ENCODE results near the gene PSKH1.

Gene PSKH1

GRCh38 chr16:67946128-67946569 is 53.1 kb downstream of the PSKH1 start:
- no peak for DNase-seq (ENCODE audit: low read depth)
- H3K4me3 ChIP-seq (ENCODE audit: low read depth, low read length): no peak overlapping the region

- DNase-seq (ENCODE audit: low read depth): no peak
- no peak overlapping the region for H3K4me3 ChIP-seq (ENCODE audit: low read depth, low read length)
These were observed 54.0 kb downstream of the PSKH1 start for GRCh38 chr16:67946966-67947558.

- H3K4me3 ChIP-seq (ENCODE audit: low read depth, low read length): no peak overlapping the region
- DNase-seq (ENCODE audit: low read depth): no peak
These were observed 55.0 kb downstream of the PSKH1 start for GRCh38 chr16:67948015-67948414.

- no peak overlapping the region for H3K4me3 ChIP-seq (ENCODE audit: low read depth, low read length)
- no peak for DNase-seq (ENCODE audit: low read depth)
These were observed 56.6 kb downstream of the PSKH1 start for GRCh38 chr16:67949645-67950044.

- no peak overlapping the region for H3K4me3 ChIP-seq (ENCODE audit: low read depth, low read length)
- DNase-seq (ENCODE audit: low read depth): no peak
These were observed 57.3 kb downstream of the PSKH1 start for GRCh38 chr16:67950335-67950843.

GRCh38 chr16:67951485-67951884 is 58.4 kb downstream of the PSKH1 start:
- no peak overlapping the region for H3K4me3 ChIP-seq (ENCODE audit: low read depth, low read length)
- no peak for DNase-seq (ENCODE audit: low read depth)

GRCh38 chr16:67953641-67954375 is 60.8 kb downstream of the PSKH1 start:
- no peak overlapping the region for H3K4me3 ChIP-seq (ENCODE audit: low read depth, low read length)
- DNase-seq (ENCODE audit: low read depth): no peak

- no peak for DNase-seq (ENCODE audit: low read depth)
- no peak overlapping the region for H3K4me3 ChIP-seq (ENCODE audit: low read depth, low read length)
These were observed 61.6 kb downstream of the PSKH1 start for GRCh38 chr16:67954421-67955196.

- DNase-seq (ENCODE audit: low read depth): no peak
- no peak overlapping the region for H3K4me3 ChIP-seq (ENCODE audit: low read depth, low read length)
These were observed 64.6 kb downstream of the PSKH1 start for GRCh38 chr16:67957622-67958021.

- H3K4me3 ChIP-seq (ENCODE audit: low read depth, low read length): no peak overlapping the region
- no peak for DNase-seq (ENCODE audit: low read depth)
These were observed 66.7 kb downstream of the PSKH1 start for GRCh38 chr16:67959536-67960329.

GRCh38 chr16:67961551-67961957 is 68.5 kb downstream of the PSKH1 start:
- H3K4me3 ChIP-seq (ENCODE audit: low read depth, low read length): no peak overlapping the region
- no peak for DNase-seq (ENCODE audit: low read depth)

GRCh38 chr16:67962135-67962534 is 69.1 kb downstream of the PSKH1 start:
- no peak overlapping the region for H3K4me3 ChIP-seq (ENCODE audit: low read depth, low read length)

GRCh38 chr16:67963292-67963661 is 70.2 kb downstream of the PSKH1 start:
- H3K4me3 ChIP-seq (ENCODE audit: low read depth, low read length): no peak overlapping the region
- DNase-seq (ENCODE audit: low read depth): no peak

More at GRCh38 chr16:67962135-67962534, 69.1 kb downstream of the PSKH1 start:
- DNase-seq (ENCODE audit: low read depth): no peak

GRCh38 chr16:67963662-67964321 is 70.7 kb downstream of the PSKH1 start:
- no peak for DNase-seq (ENCODE audit: low read depth)
- H3K4me3 ChIP-seq (ENCODE audit: low read depth, low read length): no peak overlapping the region

GRCh38 chr16:67964477-67965131 is 71.5 kb downstream of the PSKH1 start:
- no peak for DNase-seq (ENCODE audit: low read depth)
- no peak overlapping the region for H3K4me3 ChIP-seq (ENCODE audit: low read depth, low read length)

GRCh38 chr16:67965668-67966548 is 72.9 kb downstream of the PSKH1 start:
- peak overlapping the region; percentile 67 for H3K4me3 ChIP-seq (ENCODE audit: low read depth, low read length)
- no peak for DNase-seq (ENCODE audit: low read depth)

- peak overlapping the region; percentile 67 for H3K4me3 ChIP-seq (ENCODE audit: low read depth, low read length)
- no peak for DNase-seq (ENCODE audit: low read depth)
These were observed 73.6 kb downstream of the PSKH1 start for GRCh38 chr16:67966549-67967182.
